Esophagus squamous epithelium (tissue), 4 donors: ENCODE measurements around the gene TAS2R13.

ENCODE experiments used
- POLR2A ChIP-seq, 4 donors: fragments of 450-650 bp; IDR thresholded peaks; one replicate each; pipeline ENCODE4 v1.6.1; 2017; ENCODE audit warnings: antibody characterized with exemption in 4 of 4, mild to moderate bottlenecking in 4 of 4, moderate library complexity in 3 of 4
- TF ChIP-seq, protein P1 (sequence below), 6 experiments: fragments of 450-650 bp in 4 of 6; fragments of 200-600 bp in 2 of 6; sonication (generic) in 2 of 6; IDR thresholded peaks; one replicate each; pipeline ENCODE4 v1.5.1; 2016 to 2019; ENCODE audit warnings: antibody characterized with exemption in 6 of 6, mild to moderate bottlenecking in 4 of 6, moderate library complexity in 4 of 6

DNA sequence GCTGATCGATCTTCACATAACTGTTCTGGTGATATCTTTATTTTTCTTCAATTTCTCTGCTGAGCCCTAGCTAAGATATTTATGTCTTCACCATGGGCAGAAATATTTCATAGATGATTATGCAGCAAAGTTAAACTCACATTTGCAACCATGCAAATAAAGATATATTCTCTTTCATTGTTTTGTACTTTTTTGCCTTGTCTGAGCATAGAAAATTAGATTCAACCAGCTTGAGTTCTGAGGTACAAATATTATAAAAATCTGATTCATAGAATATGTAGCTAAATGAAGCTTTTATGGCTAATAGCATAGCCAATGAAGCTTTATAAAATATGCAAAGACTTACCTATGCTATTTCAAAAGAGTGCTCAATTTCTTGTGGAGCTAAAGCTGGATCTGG, at the start of gene TAS2R13:
- TF ChIP-seq, protein P1, sequence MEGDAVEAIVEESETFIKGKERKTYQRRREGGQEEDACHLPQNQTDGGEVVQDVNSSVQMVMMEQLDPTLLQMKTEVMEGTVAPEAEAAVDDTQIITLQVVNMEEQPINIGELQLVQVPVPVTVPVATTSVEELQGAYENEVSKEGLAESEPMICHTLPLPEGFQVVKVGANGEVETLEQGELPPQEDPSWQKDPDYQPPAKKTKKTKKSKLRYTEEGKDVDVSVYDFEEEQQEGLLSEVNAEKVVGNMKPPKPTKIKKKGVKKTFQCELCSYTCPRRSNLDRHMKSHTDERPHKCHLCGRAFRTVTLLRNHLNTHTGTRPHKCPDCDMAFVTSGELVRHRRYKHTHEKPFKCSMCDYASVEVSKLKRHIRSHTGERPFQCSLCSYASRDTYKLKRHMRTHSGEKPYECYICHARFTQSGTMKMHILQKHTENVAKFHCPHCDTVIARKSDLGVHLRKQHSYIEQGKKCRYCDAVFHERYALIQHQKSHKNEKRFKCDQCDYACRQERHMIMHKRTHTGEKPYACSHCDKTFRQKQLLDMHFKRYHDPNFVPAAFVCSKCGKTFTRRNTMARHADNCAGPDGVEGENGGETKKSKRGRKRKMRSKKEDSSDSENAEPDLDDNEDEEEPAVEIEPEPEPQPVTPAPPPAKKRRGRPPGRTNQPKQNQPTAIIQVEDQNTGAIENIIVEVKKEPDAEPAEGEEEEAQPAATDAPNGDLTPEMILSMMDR (IDR thresholded peaks at IDR 0.05): no peak
- no peak for TF ChIP-seq POLR2A (IDR thresholded peaks at IDR 0.05)
